Measurements from ENCODE around the gene RACGAP1.

RACGAP1 gene

DNA sequence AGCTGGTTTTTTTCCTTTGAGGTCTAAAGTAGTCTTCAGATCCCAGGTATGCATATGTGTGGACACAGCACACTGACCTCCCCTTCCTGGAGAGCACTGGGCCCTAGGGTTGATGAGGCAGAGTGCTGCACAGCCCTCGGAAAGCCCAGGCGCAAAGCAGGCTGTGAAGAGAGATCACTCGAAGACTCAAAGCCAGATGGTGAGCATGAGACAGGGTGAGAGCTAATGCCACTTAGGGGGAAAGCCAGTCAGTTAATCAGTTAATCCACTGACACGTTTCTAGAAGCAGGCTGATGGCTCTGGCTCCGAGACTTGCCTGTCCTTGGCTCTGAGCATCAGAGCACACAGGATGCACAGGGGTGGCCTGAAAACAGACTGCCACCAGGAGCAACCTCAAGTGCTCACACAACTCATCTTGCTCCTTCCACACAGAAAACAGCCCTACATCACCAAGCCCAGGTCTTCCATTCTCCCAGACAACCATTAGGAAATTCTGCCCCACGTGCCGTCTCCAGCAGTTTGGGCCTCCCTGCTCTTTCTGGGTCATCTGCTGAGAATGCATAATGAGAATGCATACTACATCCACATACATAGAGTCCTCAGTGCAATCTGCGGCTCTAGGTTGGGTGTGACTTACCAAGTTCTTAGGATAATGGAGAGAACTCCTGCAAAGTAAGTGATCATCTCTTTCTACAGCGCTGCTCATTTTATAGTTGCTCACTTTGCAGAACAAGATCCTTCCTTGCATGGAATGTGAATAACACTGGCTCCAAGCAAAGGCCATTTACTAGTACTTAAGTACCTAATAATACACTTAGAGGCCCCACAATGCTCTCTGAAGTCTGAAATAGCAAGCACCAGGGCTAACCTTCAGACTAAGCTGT, 40.6 kb downstream of the RACGAP1 start:
- no peak for DNase-seq

DNA sequence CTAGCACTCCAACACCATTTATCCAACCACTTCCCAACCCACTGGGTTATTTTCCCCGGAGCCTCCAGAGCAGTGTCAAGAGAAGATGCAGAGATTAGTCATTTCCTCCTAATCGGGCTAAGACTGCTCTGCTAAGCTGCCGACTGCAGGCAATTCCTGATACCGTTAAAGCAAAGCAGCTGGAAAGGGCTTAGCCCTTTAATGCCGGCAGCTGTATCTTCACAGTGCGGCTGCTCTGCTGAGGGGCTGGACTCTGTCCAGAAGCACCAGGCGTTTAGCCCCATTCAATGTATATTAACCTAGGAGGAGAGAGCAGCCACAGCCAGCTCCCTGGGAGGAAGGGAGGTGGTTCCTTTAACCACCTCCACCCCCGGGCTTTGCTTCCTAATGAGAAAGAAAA, 41.4 kb downstream of the RACGAP1 start:
- no peak for DNase-seq

DNA sequence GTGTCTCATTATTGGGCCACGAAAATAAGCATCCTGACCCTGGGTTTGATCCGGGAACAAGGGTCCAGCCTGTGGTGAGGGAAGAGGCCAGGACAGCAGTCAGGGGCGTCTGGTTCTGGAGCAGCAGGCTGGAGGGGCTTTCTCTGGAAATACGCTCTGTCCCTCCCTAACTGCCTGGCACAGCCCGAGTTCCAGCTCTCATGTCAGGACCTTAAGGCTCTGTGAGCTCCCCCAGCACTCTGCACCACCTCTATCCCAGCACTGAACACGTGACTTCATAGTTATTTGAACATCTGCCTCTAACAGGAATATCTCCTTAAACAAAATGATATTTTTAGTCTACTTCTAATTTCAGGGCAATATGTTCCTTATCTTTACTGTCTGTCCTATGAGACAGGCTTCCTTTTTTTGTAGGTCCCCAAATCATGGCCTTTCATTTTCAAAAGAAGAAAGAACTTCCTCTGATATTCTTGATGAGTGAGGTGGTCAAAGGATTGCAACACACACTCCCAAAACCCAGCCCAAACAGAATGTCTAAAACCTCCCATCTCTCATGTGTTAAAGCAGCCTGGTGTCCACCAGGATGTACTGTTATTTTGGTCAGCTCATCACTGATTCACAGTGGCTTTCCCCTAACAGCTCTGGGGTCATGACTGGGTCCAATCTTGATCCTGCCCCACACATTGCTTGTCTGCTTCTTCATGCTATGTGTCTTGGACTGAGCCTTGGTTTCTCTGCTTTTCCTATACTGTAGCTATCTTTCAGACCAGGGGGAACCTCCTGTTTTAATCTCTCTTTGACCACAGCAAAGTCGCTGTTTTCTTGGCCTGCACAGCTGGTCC, 42.8 kb downstream of the RACGAP1 start:
- no peak for DNase-seq

GRCh38 chr12:49980501-49981349, 44.6 kb downstream of the RACGAP1 start:
- DNase-seq = no peak

- no peak for DNase-seq
These were observed 45.5 kb downstream of the RACGAP1 start for GRCh38 chr12:49979791-49980190.

GRCh38 chr12:49979016-49979586, 46.2 kb downstream of the RACGAP1 start:
- DNase-seq = no peak

DNA sequence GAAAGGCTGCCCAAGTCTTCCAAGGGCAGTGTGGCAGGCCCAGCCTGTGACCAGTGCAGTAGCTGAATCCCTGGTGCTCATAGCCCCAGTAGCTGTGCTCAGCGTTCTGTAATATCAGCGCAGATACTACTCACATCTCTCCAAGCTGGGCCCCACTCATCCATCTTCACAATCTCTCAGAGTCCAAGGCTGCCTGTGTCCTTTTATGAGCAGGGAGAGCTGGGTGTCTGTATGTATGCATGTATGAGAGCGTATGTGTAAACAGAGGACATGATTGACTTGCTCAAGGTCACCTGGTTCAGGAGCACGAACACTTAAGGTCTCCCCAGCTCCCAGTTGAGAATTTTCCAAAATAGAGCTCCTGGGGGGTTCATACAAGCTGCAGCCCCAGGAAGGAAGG, 47.2 kb downstream of the RACGAP1 start:
- no peak for DNase-seq

GRCh38 chr12:49976557-49976956, 48.7 kb downstream of the RACGAP1 start:
- DNase-seq = no peak

GRCh38 chr12:49975318-49975761, 50.0 kb downstream of the RACGAP1 start:
- no peak for DNase-seq

DNA sequence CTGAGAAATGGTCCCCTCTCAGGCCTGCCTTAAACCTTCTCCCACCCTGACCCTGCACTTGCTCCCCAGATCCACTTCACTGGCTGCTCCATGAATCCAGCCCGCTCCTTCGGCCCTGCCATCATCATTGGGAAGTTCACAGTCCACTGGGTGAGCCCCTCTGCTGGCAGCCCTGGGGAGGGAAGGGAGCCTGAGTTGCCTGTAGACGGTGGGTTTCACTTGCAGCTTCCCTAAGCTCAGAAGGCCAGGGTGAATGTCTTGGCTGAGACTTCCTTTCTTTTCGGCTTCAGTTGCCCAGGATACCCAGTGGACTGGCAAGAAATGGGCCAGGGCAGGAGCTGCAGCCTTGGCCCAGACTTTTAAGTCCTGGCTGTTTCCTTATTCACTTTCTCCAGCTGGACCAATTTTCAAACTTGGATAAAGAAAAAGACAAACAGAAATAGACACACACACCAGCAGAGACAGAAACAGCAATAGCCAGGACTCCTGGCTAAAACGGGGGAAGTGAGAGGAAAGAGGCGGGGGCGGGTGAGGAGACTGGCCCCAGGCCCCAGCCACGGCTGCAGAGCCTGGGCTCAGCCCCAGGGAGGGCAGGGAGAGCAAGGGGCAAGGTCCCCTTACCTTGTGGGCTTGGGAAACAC, 50.5 kb downstream of the RACGAP1 start:
- DNase-seq = no peak

- no peak for DNase-seq
These were observed 51.0 kb downstream of the RACGAP1 start for GRCh38 chr12:49974231-49974675.

DNA sequence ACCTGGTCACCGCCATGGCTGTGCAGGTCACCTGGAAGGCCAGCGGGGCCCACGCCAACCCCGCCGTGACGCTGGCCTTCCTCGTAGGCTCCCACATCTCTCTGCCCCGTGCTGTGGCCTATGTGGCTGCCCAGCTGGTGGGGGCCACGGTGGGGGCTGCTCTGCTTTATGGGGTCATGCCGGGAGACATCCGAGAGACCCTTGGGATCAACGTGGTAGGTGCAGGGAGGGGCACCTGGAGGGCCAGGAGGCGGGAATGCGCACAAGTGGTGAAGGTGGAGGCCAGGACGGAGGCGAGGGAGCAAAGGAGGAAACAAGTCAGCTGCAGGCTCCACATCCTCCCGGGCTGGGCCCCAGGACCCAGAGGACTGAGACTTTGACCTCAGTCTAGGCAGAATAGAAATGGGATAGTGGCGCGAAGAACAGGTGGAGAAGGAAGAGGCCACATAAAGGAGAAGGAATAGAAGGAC, 51.9 kb downstream of the RACGAP1 start:
- no peak for DNase-seq

DNA sequence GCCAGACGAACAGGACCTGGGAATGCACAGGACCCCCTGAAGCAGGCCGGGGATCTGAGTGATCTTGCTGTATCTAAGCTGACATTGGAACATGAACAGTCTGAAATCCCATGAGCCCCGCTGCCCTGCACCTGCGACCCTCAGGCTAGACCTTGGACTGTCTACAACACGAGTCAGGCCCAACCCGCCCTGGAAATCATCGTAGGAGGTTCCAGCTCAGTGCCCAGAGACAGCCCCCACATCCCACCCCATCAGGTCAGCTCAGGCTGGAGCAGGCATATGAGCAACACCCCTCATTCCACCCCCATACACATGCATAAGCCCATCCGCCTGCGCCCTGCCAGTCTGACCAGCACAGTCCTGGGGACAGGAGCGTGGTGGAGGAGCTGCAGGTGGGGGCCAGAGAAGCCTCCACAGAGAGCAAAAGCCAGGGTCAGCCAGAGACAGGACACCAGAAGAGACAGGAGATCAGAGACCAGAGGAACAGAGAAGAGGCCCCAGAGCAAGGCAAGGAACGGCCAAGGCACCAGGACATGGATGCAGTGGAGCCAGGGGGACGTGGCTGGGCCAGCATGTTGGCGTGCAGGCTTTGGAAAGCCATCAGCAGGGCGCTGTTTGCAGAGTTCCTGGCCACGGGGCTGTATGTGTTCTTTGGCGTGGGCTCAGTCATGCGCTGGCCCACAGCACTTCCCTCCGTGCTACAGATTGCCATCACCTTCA, 52.5 kb downstream of the RACGAP1 start, which contains the start of gene AQP6:
Gene AQP6, plus strand, starts transcription at position 307 of the 720 bp plus-strand sequence. Its CDS starts 227 bp downstream, at position 534.
- DNase-seq = no peak

DNA sequence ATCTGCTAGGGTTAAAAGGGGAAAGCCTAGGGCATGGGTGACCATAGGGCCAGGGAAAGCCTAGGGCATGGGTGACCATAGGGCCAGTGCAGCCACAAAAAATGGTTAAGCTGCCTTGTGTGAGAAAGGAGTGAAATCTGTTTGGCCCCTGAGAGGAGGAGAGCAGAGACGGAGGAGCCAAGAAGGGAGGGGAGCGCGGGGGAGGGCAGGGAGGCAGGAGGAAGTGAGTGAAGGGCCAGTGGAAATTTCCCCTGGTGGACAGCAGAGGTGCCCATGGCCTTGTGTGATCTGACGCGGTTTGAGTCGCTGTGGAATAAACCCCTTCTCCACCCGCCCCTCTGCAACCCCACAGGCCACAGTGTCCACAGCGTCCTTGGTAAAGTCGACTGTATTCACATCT, 53.2 kb downstream of the RACGAP1 start:
- no peak for DNase-seq

GRCh38 chr12:49971141-49971540, 54.2 kb downstream of the RACGAP1 start:
- DNase-seq = no peak

DNA sequence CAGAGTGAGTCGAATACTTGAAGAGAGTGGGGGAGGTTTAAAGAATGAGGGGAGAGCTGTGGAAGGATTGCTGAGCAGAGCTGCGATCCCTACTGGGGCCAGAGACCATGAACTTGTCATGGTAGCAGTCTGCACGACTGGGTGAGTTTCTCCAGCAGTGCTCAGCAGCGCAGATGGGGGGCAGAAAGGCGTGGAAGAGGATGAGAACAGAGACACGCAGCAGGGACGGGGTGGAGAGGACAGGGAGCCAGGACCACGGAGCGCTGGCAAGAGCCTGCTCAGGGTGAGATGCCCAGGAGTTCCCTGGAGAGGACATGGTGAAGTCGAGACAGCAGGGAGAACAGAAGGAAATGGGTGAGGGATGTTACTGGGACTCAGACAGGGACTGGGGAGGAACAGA, 54.6 kb downstream of the RACGAP1 start:
- no peak for DNase-seq

- no peak for DNase-seq
These were observed 55.5 kb downstream of the RACGAP1 start for GRCh38 chr12:49969651-49970429.

DNA sequence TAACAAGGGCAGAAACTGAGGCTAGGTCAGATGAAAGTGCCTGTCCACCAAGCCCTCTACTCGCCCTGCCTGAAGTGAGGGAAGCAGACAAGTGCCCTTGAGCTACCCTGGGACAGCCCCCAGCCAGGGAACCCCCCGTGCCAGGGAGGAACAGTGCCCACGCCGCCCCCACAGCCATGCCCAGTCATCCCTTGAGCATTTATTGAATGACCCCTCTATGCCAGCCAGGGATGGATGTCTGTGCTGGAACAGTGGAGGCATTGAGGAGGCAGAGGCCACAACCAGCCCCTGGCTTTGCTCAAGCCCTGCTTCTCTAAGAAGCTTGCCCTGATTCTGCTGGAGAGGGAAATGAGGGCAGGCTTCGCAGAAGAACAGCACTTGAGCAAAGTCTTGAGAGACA, 56.3 kb downstream of the RACGAP1 start:
- no peak for DNase-seq

DNA sequence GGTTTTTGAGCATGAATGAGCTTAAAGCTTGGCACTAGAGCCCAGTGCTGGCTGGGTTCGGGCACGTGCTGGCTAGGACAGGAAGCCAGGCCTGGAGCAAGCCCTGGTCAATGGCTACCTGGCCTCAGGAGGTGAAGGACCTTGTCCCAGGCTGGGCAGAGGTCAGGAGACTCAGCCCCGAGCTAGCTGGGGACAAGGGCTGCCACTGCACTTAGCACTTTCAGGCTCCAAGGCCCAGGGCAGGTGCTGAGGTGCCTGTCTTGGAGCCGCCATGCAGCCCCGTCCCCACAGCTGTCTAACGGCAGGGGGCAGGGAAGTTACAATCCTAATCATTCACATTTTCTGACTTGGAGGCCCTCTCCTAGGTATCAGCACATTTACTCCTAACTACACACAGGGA, 56.8 kb downstream of the RACGAP1 start:
- no peak for DNase-seq

DNA sequence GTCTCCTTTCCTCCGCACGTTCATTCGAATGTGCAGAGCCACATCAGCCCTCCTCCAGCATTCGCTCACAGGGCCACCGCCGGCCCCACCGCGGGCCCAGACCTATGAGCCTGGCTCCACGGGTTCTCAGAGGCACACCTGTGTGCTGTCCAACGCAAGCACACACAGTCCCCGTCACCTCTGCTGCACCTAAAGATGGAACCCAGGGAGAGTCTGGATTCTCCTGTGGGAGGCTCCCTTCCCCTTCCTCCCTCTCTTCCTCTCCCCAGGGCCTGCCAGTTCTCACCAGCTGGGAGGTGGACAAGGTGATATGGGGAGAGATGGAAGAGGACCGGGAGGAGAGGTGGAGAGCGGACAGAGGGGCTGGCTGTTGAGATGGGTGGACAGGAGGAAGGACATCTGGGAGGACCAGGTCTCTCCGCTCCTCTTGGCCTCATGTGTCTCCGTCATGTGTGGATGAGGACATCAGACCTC, 57.5 kb downstream of the RACGAP1 start:
- DNase-seq = no peak

Measured in stimulated activated CD4-positive, alpha-beta T cell treated with anti-CD3 and anti-CD28 coated beads, Interleukin-15, amount 100 ng/mL, for 24 hours (primary cell).